Stomach (tissue), 9 donors: Measurements from ENCODE around the gene BPI. TPM values are rescaled to one million over a fixed set of nuclear protein-coding genes. Genes with fewer than 3 reads are reported as not detected.

Source experiments
- DNase-seq, 2 donors: peaks; one replicate each; pipeline versions ENCODE4 v3.0.0 to v3.0.0-alpha.2; 2013 to 2019
- H3K27ac ChIP-seq, 5 donors: fragments of 200-600 bp in 4 of 5; sonication (generic) in 4 of 5; one replicate each; pipeline ENCODE4 v1.5.1; 2013 to 2019; ENCODE audit warnings: mild to moderate bottlenecking in 1 of 5, moderate library complexity in 1 of 5
- H3K27me3 ChIP-seq, 3 donors: fragments of 200-600 bp; sonication (generic); one replicate each; pipeline ENCODE4 v1.5.1; 2017 to 2019; ENCODE audit warnings: mixed run types in 1 of 3
- H3K36me3 ChIP-seq, 4 donors: fragments of 200-600 bp; sonication (generic); 1 replicate in 3 of 4; 2 replicates in 1 of 4; pipeline ENCODE4 v1.5.1; 2016 to 2019
- H3K4me1 ChIP-seq, 4 donors: fragments of 200-600 bp; sonication (generic); one replicate each; pipeline ENCODE4 v1.5.1; 2016 to 2019
- H3K4me3 ChIP-seq, 4 donors: fragments of 200-600 bp; sonication (generic) in 3 of 4; one replicate each; pipeline ENCODE4 v1.5.1; 2016 to 2019; ENCODE audit warnings: mild to moderate bottlenecking in 1 of 4
- H3K9me3 ChIP-seq, 4 donors: fragments of 200-600 bp; sonication (generic); one replicate each; pipeline ENCODE4 v1.5.1; 2016 to 2019
- EP300 ChIP-seq: sonication (generic); formaldehyde crosslinking; IDR thresholded peaks from one replicate; pipeline ENCODE4 v1.6.1; 2017; ENCODE audit warnings: antibody characterized with exemption
- POLR2A ChIP-seq, 4 donors: fragments of 450-650 bp; IDR thresholded peaks; one replicate each; pipeline ENCODE4 v1.6.1; 2016; ENCODE audit warnings: antibody characterized with exemption in 4 of 4, control low read depth in 2 of 4, mild to moderate bottlenecking in 1 of 4, moderate library complexity in 1 of 4
- POLR2AphosphoS5 ChIP-seq, 3 donors: sonication (generic); formaldehyde crosslinking; IDR thresholded peaks; one replicate each; pipeline ENCODE4 v1.6.1; 2016; ENCODE audit warnings: antibody characterized with exemption in 3 of 3
- WGBS, 5 donors: extraction: QIAGEN DNeasy Blood & Tissue Kit in 3 of 5; methylation state at CpG; one replicate each; pipeline versions ENCODE4 v1.1.5 to v1.1.7; 2013 to 2018; 5-methylcytosine and 5-hydroxymethylcytosine counted together
- intact Hi-C: fragments of 100-400 bp; cut with DNase I; formaldehyde crosslinking; loops from one replicate; pipeline ENCODE4 v1.15.1; 2023; ENCODE audit warnings: low total_unique reads
- polyA plus RNA-seq, 3 donors: library from polyadenylated mRNA; stranded (reverse); fragments of 200-250 nt; gene quantifications; one replicate each; pipeline ENCODE4 v1.2.3, GENCODE V29; 2013
- total RNA-seq, 5 donors: library from RNA; depleted of rRNA; stranded (reverse); fragments of >200 nt; gene quantifications; one replicate each; pipeline versions ENCODE4 v1.1.0 to v1.2.3, GENCODE V29; 2014 to 2016
- TF ChIP-seq, protein P1 (sequence below), 7 experiments: fragments of 450-650 bp in 4 of 7; fragments of 200-600 bp in 3 of 7; sonication (generic) in 3 of 7; IDR thresholded peaks; one replicate each; pipeline ENCODE4 v1.5.1; 2016 to 2019; ENCODE audit warnings: antibody characterized with exemption in 7 of 7, control low read depth in 2 of 7, mild to moderate bottlenecking in 1 of 7
- donor health status: healthy with polysubstance abuse.
- donor health status: Bipolar disorder and iron deficiency.
- donor health status: healthy.

Gene BPI
- total and polyA plus RNA-seq, 8 donors, result 0.13 to 4.8 (median 0.86) TPM; not detected in 4

DNA sequence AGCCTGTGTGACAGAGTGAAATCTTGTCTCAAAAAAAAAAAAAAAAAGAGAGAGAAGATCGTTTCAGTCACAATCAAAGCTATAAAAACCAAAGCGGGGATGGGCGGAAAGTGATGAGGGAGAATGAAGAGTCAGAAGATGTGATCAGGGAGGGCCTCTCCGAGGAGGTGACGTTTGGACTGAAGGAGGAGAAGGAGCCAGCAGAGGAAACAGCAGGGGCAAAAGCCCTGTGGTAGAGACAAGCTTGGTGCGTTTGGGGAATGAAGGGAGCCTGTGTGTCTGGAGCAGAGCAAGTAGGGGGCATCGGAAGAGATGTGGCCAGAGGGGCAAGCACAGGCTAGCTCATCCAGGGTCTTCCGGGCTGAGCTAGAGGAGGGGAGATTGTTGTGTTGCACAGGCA is 27.9 kb downstream of the BPI start:
- intact Hi-C loops, result no loop called here
- no peak for DNase-seq
- WGBS, 5 donors, result 80 to 85% (median 82%) methylated on average over 8 of the region's 8 CpGs
- H3K4me3 ChIP-seq, result no peak overlapping the region
- H3K36me3 ChIP-seq, result no peaks in the 10 kb centered on the region
- TF ChIP-seq, protein P1, sequence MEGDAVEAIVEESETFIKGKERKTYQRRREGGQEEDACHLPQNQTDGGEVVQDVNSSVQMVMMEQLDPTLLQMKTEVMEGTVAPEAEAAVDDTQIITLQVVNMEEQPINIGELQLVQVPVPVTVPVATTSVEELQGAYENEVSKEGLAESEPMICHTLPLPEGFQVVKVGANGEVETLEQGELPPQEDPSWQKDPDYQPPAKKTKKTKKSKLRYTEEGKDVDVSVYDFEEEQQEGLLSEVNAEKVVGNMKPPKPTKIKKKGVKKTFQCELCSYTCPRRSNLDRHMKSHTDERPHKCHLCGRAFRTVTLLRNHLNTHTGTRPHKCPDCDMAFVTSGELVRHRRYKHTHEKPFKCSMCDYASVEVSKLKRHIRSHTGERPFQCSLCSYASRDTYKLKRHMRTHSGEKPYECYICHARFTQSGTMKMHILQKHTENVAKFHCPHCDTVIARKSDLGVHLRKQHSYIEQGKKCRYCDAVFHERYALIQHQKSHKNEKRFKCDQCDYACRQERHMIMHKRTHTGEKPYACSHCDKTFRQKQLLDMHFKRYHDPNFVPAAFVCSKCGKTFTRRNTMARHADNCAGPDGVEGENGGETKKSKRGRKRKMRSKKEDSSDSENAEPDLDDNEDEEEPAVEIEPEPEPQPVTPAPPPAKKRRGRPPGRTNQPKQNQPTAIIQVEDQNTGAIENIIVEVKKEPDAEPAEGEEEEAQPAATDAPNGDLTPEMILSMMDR (IDR thresholded peaks at IDR 0.05), result no peak
- TF ChIP-seq EP300 (no peak), POLR2A (IDR thresholded peaks at IDR 0.05) (no peak), POLR2AphosphoS5 (IDR thresholded peaks at IDR 0.05) (no peak)
- H3K9me3 ChIP-seq, result no peaks in the 10 kb centered on the region
- H3K27me3 ChIP-seq, result peaks cover 0 to 45% (median 0%) of the 10 kb centered on the region in 3 donors
- H3K4me1 ChIP-seq, result no peaks in the 10 kb centered on the region
- no peak overlapping the region for H3K27ac ChIP-seq

DNA sequence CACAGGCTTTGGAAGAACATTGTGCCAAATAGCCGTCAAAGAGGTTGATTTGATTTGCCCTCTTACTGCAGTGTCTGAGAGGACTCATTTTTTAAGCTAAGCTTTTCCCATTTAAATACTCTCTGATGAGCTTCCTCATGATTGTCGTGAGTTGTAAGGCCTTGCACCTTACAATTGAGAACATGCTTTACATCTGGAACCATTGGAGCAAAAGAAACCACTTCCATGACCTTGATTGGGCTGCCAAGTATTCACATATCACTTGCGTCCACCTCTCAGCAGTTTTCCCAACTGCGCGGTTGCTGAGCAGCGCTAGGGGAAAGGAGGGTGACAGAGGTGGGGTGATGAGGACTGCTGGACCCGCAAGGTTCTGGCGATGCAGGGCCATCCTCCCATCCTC is 30.1 kb downstream of the BPI start:
- no peak overlapping the region for H3K4me3 ChIP-seq
- H3K27me3 ChIP-seq, result peaks cover 0 to 47% (median 0%) of the 10 kb centered on the region in 3 donors
- no peak for TF ChIP-seq EP300
- no peak for TF ChIP-seq POLR2AphosphoS5 (IDR thresholded peaks at IDR 0.05)
- no peak for TF ChIP-seq POLR2A (IDR thresholded peaks at IDR 0.05)
- TF ChIP-seq, protein P1 (IDR thresholded peaks at IDR 0.05), result no peak
- H3K27ac ChIP-seq, result no peak overlapping the region
- 72 to 86% (median 81%) methylated on average over 8 of the region's 8 CpGs for WGBS, 5 donors
- no peaks in the 10 kb centered on the region for H3K4me1 ChIP-seq
- intact Hi-C loops, result no loop called here
- no peak for DNase-seq
- no peaks in the 10 kb centered on the region for H3K36me3 ChIP-seq
- H3K9me3 ChIP-seq, result peaks cover 6 to 13% (median 9%) of the 10 kb centered on the region in 4 donors

DNA sequence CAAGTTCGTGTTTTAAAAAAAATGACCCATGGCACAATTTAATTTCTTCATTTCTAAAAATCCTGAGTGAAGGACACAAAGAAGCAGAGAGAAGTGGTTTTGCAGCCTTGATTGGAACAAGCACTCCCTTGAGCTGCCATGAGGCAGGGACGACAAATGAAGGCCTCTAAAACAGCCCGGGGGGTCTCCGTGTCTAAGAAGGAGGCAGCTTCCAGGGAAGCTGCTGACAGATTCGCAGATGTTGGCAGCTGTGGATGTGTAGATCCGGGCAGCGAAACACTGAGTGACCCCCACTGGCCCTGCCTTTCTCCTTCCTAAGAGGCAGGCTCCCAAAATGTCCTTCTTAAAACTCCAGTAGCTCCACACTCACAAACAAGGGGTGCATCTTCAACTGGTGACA is 32.8 kb downstream of the BPI start:
- Histone ChIP-seq H3K9me3 (peaks cover 6 to 13% (median 9%) of the 10 kb centered on the region in 4 donors), H3K27me3 (peaks cover 0 to 33% (median 0%) of the 10 kb centered on the region in 3 donors), H3K27ac (no peak overlapping the region), H3K36me3 (no peaks in the 10 kb centered on the region), H3K4me1 (no peaks in the 10 kb centered on the region), H3K4me3 (no peak overlapping the region)
- peak in 1 of 2 donors; percentile 26 for DNase-seq
- TF ChIP-seq EP300 (no peak), POLR2A (IDR thresholded peaks at IDR 0.05) (no peak), POLR2AphosphoS5 (IDR thresholded peaks at IDR 0.05) (no peak)
- TF ChIP-seq, protein P1 (IDR thresholded peaks at IDR 0.05), result no peak
- intact Hi-C loops, result no loop called here
- WGBS, 5 donors, result 32 to 57% (median 48%) methylated on average over 7 of the region's 7 CpGs

DNA sequence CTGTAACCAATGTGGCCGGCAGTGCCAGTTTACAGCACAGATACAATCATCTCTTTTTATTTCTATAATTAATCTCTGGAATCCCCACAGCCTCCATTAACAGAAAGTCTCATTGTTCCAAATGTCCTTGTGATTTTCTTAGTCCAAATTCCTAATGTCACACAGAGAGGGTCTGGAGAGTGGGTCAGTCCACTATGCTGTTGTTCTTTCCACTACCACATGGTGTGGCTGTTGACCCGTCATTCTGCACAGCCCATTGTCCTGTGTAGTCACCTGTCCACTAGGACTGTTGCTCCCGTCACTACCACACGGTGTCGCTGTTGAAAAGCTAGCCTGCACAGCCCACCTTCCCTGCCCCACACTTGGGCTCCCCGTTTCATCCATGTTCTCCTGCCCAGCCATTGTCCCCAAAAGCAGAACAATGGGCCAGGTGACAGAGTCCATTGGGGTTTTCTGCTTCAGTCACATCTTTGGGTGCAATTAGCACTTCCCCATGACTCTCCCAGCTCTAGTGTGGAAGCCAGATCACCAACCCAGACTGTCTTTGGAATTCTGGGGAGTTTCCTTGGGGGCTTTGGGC is 33.7 kb downstream of the BPI start:
- intact Hi-C loops, result no loop called here
- Histone ChIP-seq H3K4me3 (no peak overlapping the region), H3K4me1 (peaks cover 0 to under 1% (median 0%) of the 10 kb centered on the region in 4 donors), H3K27me3 (peaks cover 0 to 29% (median 0%) of the 10 kb centered on the region in 3 donors), H3K9me3 (peaks cover 6 to 13% (median 9%) of the 10 kb centered on the region in 4 donors), H3K27ac (no peak overlapping the region), H3K36me3 (no peaks in the 10 kb centered on the region)
- WGBS, 5 donors, result 36 to 45% (median 40%) methylated on average over 6 of the region's 6 CpGs
- peak in 1 of 2 donors; percentile 35 for DNase-seq
- TF ChIP-seq, protein P1 (IDR thresholded peaks at IDR 0.05), result no peak
- TF ChIP-seq POLR2AphosphoS5 (IDR thresholded peaks at IDR 0.05), result no peak
- no peak for TF ChIP-seq POLR2A (IDR thresholded peaks at IDR 0.05)
- no peak for TF ChIP-seq EP300
